Common myeloid progenitor, CD34-positive (primary cell): ENCODE results near the gene ADD1.

Experiments used
- CTCF ChIA-PET: fragments of 350-600 bp; sonication (Branson Sonifier 250); formaldehyde crosslinking; loops from one replicate; lab custom pipeline; 2021; ENCODE audit warnings: antibody characterized with exemption; lab: Charles Lee
- POLR2A ChIA-PET: fragments of 350-600 bp; sonication (Branson Sonifier 250); formaldehyde crosslinking; loops from one replicate; lab custom pipeline; 2021; ENCODE audit warnings: antibody characterized with exemption; lab: Charles Lee
- DNase-seq, 3 donors: peaks; one replicate each; pipeline versions ENCODE4 v3.0.0 to v3.0.0-alpha.2; 2013
- H3K27ac ChIP-seq, 2 experiments: 1 replicate in 1 of 2; 2 replicates in 1 of 2; pipeline ENCODE4 v1.7.0; 2013; ENCODE audit warnings: inconsistent platforms in 2 of 2, low read length in 2 of 2, mild to moderate bottlenecking in 2 of 2, low read depth in 1 of 2, moderate library complexity in 1 of 2; ENCODE audit not compliant: severe bottlenecking in 2 of 2, insufficient read depth in 1 of 2, poor library complexity in 1 of 2
- H3K27me3 ChIP-seq, 5 experiments: replicated peaks in 2 of 5; 1 replicate in 3 of 5; 2 replicates in 2 of 5; pipeline versions ENCODE4 v1.6.1 to v1.7.0; 2013; ENCODE audit warnings: low read length in 4 of 5, mild to moderate bottlenecking in 2 of 5, moderate library complexity in 2 of 5, inconsistent platforms in 1 of 5; ENCODE audit not compliant: insufficient read depth in 5 of 5, control insufficient read depth in 4 of 5
- H3K36me3 ChIP-seq, 4 experiments: 1 replicate in 2 of 4; 2 replicates in 2 of 4; pipeline versions ENCODE4 v1.6.1 to v1.7.0; 2013; ENCODE audit warnings: low read length in 3 of 4, control low read depth in 1 of 4, mild to moderate bottlenecking in 1 of 4; ENCODE audit not compliant: control insufficient read depth in 4 of 4, insufficient read depth in 4 of 4
- H3K4me1 ChIP-seq, 4 experiments: 1 replicate in 3 of 4; 2 replicates in 1 of 4; pipeline versions ENCODE4 v1.6.1 to v1.7.1; 2013; ENCODE audit warnings: low read length in 3 of 4, mild to moderate bottlenecking in 3 of 4, control low read depth in 1 of 4, inconsistent platforms in 1 of 4, moderate library complexity in 1 of 4; ENCODE audit not compliant: control insufficient read depth in 4 of 4, insufficient read depth in 4 of 4; ENCODE audit errors: control extremely low read depth in 1 of 4
- H3K4me3 ChIP-seq, 7 experiments: 1 replicate in 4 of 7; 2 replicates in 3 of 7; pipeline versions ENCODE4 v1.5.1 to v1.7.0; 2013; ENCODE audit warnings: mild to moderate bottlenecking in 7 of 7, low read length in 6 of 7, moderate library complexity in 6 of 7, inconsistent platforms in 2 of 7, low read depth in 2 of 7, control low read depth in 1 of 7; ENCODE audit not compliant: insufficient read depth in 4 of 7, control insufficient read depth in 1 of 7; ENCODE audit errors: extremely low read depth in 1 of 7
- H3K9me3 ChIP-seq, 5 experiments: 1 replicate in 4 of 5; 2 replicates in 1 of 5; pipeline versions ENCODE4 v1.6.1 to v1.7.1; 2013; ENCODE audit warnings: low read length in 4 of 5, mild to moderate bottlenecking in 2 of 5, inconsistent platforms in 1 of 5, low read depth in 1 of 5, moderate library complexity in 1 of 5; ENCODE audit not compliant: control insufficient read depth in 4 of 5, insufficient read depth in 2 of 5; ENCODE audit errors: control extremely low read depth in 1 of 5
- WGBS: methylation state at CpG from one replicate; pipeline ENCODE4 v1.1.5; 2013; ENCODE audit not compliant: insufficient coverage; 5-methylcytosine and 5-hydroxymethylcytosine counted together

The ADD1 gene

GRCh38 chr4:2964706-2965258 lies 121.1 kb downstream of the ADD1 start:
- Histone ChIP-seq H3K27ac (peak overlapping the region in 1 of 2 experiments; percentile 61), H3K36me3 (peaks cover 0 to 7% (median 0%) of the 10 kb centered on the region in 4 experiments), H3K9me3 (no peaks in the 10 kb centered on the region), H3K4me1 (peaks cover 8 to 35% (median 28%) of the 10 kb centered on the region in 4 experiments), H3K4me3 (peak overlapping the region in 6 of 7 experiments; percentile 40 to 91 (median 79)), H3K27me3 (no peaks in the 10 kb centered on the region)
- WGBS = 45% methylated on average over 5 of the region's 5 CpGs
- DNase-seq = peak in 2 of 3 donors; percentile 20 to 37
- ChIA-PET POLR2A (interaction anchor here (0.6 to 1.9 kb wide), 2 partner anchors 9 to 1134 kb away, joined by 5 read pairs; no protein-coding TSS in a partner anchor), CTCF (interaction anchor here (0.6 to 8.1 kb wide), 7 partner anchors 9 to 1264 kb away, joined by 3 to 51 read pairs (median 4); no protein-coding TSS in a partner anchor)

- WGBS = 96% methylated on average over 16 of the region's 16 CpGs
- no peak for DNase-seq
- Histone ChIP-seq H3K27me3 (no peaks in the 10 kb centered on the region), H3K9me3 (no peaks in the 10 kb centered on the region), H3K36me3 (peaks cover 0 to 7% (median 0%) of the 10 kb centered on the region in 4 experiments), H3K4me3 (peak overlapping the region in 1 of 7 experiments; percentile 91), H3K27ac (no peak overlapping the region), H3K4me1 (peaks cover 8 to 35% (median 28%) of the 10 kb centered on the region in 4 experiments)
- ChIA-PET CTCF (interaction anchor here (0.6 to 8.1 kb wide), 8 partner anchors 9 to 1265 kb away, joined by 3 to 51 read pairs (median 4); no protein-coding TSS in a partner anchor), POLR2A (interaction anchor here (0.6 to 1.9 kb wide), 2 partner anchors 8 to 1135 kb away, joined by 5 read pairs; no protein-coding TSS in a partner anchor)
These were observed 121.6 kb downstream of the ADD1 start for GRCh38 chr4:2965262-2965661.

DNA sequence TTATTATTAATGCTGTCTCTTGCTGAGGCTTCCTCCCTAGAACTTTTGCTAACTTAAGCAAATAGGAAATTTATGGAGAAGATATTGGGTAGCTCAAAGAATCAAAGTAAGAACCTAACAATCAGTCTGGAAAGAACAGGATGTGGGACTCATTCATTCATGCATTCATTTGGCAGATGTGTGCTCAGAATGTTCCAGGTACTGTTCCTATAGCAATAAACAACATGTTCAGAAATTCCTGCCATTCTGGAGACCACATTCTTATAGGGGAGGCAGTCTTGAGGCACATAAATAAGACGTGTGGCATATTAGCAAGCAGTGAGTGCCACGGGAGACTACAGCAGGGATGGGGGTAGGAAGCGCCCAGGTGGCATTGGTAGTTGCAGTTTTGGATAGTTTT lies 124.7 kb downstream of the ADD1 start:
- Histone ChIP-seq H3K36me3 (peaks cover 0 to 3% (median 0%) of the 10 kb centered on the region in 4 experiments), H3K27me3 (no peaks in the 10 kb centered on the region), H3K4me1 (peaks cover 0 to 15% (median 10%) of the 10 kb centered on the region in 4 experiments), H3K9me3 (no peaks in the 10 kb centered on the region), H3K27ac (no peak overlapping the region), H3K4me3 (no peak overlapping the region)
- ChIA-PET POLR2A (no interaction called here), CTCF (interaction anchor here (2.0 to 8.1 kb wide), 2 partner anchors 9 to 13 kb away, joined by 5 to 51 read pairs; no protein-coding TSS in a partner anchor)
- DNase-seq = no peak
- WGBS = 100% methylated on average over 2 of the region's 3 CpGs

- CTCF ChIA-PET = no interaction called here
- no peaks in the 10 kb centered on the region for H3K36me3 ChIP-seq
- H3K4me1 ChIP-seq = no peaks in the 10 kb centered on the region
- no peak overlapping the region for H3K27ac ChIP-seq
- 100% methylated on average over 3 of the region's 3 CpGs for WGBS
- no peaks in the 10 kb centered on the region for H3K27me3 ChIP-seq
- no peak overlapping the region for H3K4me3 ChIP-seq
- no peaks in the 10 kb centered on the region for H3K9me3 ChIP-seq
- DNase-seq = no peak
- POLR2A ChIA-PET = interaction anchor here (0.6 kb wide), 1 partner anchor 9 kb away, joined by 3 read pairs; no protein-coding TSS in a partner anchor
These were observed 127.6 kb downstream of the ADD1 start for GRCh38 chr4:2971275-2971674.

GRCh38 chr4:2977211-2978088 lies 133.8 kb downstream of the ADD1 start:
- 93% methylated on average over 10 of the region's 14 CpGs for WGBS
- Histone ChIP-seq H3K27ac (no peak overlapping the region), H3K4me1 (no peaks in the 10 kb centered on the region), H3K36me3 (no peaks in the 10 kb centered on the region), H3K4me3 (no peak overlapping the region), H3K27me3 (no peaks in the 10 kb centered on the region), H3K9me3 (peaks cover 0 to 18% (median 15%) of the 10 kb centered on the region in 5 experiments)
- CTCF ChIA-PET = interaction anchor here (0.7 to 5.0 kb wide), 16 partner anchors 13 to 158 kb away, joined by 3 to 51 read pairs (median 4); partner anchors contain the start of genes GRK4 and NOP14
- POLR2A ChIA-PET = no interaction called here
- no peak for DNase-seq
